Measurements from ENCODE around the gene ZNF417. TPM values are rescaled to one million over a fixed set of nuclear protein-coding genes. Genes with fewer than 3 reads are reported as not detected.

Gene ZNF417
- total RNA-seq, 1 experiment from 2014 or later, result 22.2 TPM

GRCh38 chr19:57949702-57950101 lies 33.3 kb upstream of the ZNF417 start:
- H2BK20ac ChIP-seq (ENCODE audit: low read depth, low read length, poor library complexity, severe bottlenecking), result no peak overlapping the region
- no peak for DNase-seq
- peaks cover 0 to 20% (median 14%) of the 10 kb centered on the region in 3 experiments; a peak in 6 of 7 replicates for H3K36me3 Mint-ChIP-seq (ENCODE audit: insufficient read depth in 1 of 3, low read depth in 3 of 3)
- no peak overlapping the region for H3K27ac ChIP-seq (ENCODE audit: insufficient read length, low read depth, low read length)
- H2BK120ac ChIP-seq (ENCODE audit: low read depth, low read length, poor library complexity, severe bottlenecking), result no peak overlapping the region
- no peak overlapping the region for H3K18ac ChIP-seq (ENCODE audit: insufficient read length, low read depth, low read length)
- no peak overlapping the region for H3K27ac Mint-ChIP-seq
- no peak overlapping the region for H2BK15ac ChIP-seq (ENCODE audit: low read depth, low read length)
- H3K4me2 ChIP-seq (ENCODE audit: insufficient read depth, insufficient read length, low read length), result no peak overlapping the region
- H2AK5ac ChIP-seq (ENCODE audit: insufficient read length, low read length), result no peak overlapping the region
- TF ChIP-seq CTCF (conservative IDR thresholded peaks at IDR 0.05), result no peak
- H4K8ac ChIP-seq (replicated peaks; ENCODE audit: insufficient read length, low read depth, low read length), result no peak overlapping the region
- H3K4me1 Mint-ChIP-seq, result peaks cover 12 to 15% of the 10 kb centered on the region in 2 experiments
- no peak overlapping the region for H3K56ac ChIP-seq (ENCODE audit: insufficient read length, low read depth, low read length)
- no CpG with 5 or more reads among the region's 12 CpGs for WGBS (ENCODE audit: extremely low coverage, insufficient read length, low lambda C conversion rate)
- H3K27me3 ChIP-seq (ENCODE audit: insufficient read depth, low read length), result no peaks in the 10 kb centered on the region
- no peak overlapping the region for H4K91ac ChIP-seq (ENCODE audit: insufficient read length, low read depth, low read length)
- H3K23me2 ChIP-seq (ENCODE audit: insufficient read length, low read depth, low read length, poor library complexity, severe bottlenecking), result peaks cover 8% of the 10 kb centered on the region
- H3K27me3 Mint-ChIP-seq (ENCODE audit: low read depth), result peaks cover 8% of the 10 kb centered on the region; the same call in 1 of the 2 replicates
- no peak overlapping the region for H2AFZ ChIP-seq (ENCODE audit: low read length)
- no peak overlapping the region for H3K9ac ChIP-seq (ENCODE audit: extremely low read depth, insufficient read length, low read length)
- H3T11ph ChIP-seq (ENCODE audit: low read length), result no peak overlapping the region
- peaks cover 19% of the 10 kb centered on the region for H3K9me3 ChIP-seq (ENCODE audit: control insufficient read depth, low read depth, low read length)
- peaks cover 45 to 59% of the 10 kb centered on the region in 2 experiments for H3K9me3 Mint-ChIP-seq
- no peak overlapping the region for H4K5ac ChIP-seq (ENCODE audit: insufficient read length, low read depth, low read length)
- no peak overlapping the region for H3K23ac ChIP-seq (ENCODE audit: insufficient read length, low read depth, low read length)
- no peak overlapping the region for H2BK5ac ChIP-seq (ENCODE audit: insufficient read length, low read length)
- peaks cover 22% of the 10 kb centered on the region for H3K79me2 ChIP-seq (ENCODE audit: insufficient read depth, low read length)
- peaks cover 3% of the 10 kb centered on the region for H3K79me1 ChIP-seq (ENCODE audit: insufficient read depth, low read depth, low read length, poor library complexity, severe bottlenecking)
- no peak overlapping the region for H3K14ac ChIP-seq (ENCODE audit: insufficient read depth, low read length)
- H3K4me3 Mint-ChIP-seq, result no peak overlapping the region
- H2BK12ac ChIP-seq (ENCODE audit: insufficient read length, low read depth, low read length), result no peak overlapping the region
- H4K20me1 ChIP-seq (ENCODE audit: control insufficient read depth, insufficient read depth, insufficient read length), result no peaks in the 10 kb centered on the region
- no peak overlapping the region for H3K4ac ChIP-seq (ENCODE audit: low read depth, low read length)
- H3K4me1 ChIP-seq (ENCODE audit: insufficient read depth, low read length), result no peaks in the 10 kb centered on the region

All from H9 (cell line).